ENCODE measurements around the gene RAP1B.
A peak's percentile ranks its signal among the peaks of the same experiment; 100 is the strongest.

The RAP1B gene

DNA sequence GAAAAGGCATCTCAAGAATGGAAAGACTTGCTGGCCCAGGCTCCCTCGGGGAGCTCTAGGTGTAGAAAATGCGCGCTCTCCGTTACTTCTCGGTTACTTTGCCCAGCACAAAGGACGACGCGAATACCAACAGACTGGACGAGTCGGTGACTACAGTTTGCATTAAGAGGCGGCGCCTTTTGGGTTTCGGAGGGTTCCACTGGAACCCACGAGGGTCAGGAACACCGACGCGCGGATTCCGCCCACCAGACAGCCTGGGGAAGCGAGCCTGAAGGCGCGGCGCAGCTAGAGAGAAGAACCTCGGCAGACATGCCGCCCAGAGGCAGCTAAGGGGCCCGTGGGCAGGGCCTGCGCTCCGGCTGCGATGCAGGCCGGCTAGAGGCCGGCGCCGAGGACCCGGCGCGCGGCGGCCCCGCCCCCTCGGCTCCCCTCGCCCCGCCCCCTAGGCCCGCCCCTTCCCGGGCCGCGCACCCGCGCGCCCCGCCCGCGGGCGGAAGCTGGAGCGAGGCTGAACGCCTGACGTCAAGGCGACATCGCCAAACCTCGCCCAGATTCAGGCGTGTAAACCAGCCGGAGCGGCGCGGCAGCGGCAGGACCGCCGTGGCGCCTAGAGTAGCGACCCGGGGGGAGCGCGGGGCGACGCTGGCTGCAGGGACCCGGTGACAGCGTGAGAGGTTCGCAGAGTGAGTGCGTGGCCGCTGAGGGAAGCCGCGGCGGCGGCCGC, at the start of gene RAP1B:
RAP1B (plus strand) TSS at position 530 of the 724 bp plus-strand sequence. CDS start 37,826 bp downstream, outside the sequence.
- peak; percentile 71 to 93 for DNase-seq

DNA sequence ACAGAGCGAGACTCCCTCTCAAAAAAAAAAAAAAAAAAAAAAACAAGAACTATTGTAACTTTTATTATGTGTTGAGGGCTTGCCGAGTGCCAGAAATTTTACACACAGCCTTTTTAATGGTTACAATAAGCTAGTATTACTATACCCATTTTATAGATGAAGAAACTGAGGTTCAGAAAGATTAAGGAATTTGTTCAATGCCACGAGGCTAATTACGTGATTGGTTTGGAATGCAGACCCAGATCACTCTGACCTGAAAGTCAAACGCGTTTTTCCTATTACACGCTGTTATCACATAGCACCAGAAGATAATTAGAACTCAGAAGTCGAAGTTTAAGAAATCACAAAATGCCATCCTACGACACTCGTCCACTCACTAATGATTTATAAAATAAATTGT, 48.9 kb upstream of the RAP1B start:
- DNase-seq = no peak

DNA sequence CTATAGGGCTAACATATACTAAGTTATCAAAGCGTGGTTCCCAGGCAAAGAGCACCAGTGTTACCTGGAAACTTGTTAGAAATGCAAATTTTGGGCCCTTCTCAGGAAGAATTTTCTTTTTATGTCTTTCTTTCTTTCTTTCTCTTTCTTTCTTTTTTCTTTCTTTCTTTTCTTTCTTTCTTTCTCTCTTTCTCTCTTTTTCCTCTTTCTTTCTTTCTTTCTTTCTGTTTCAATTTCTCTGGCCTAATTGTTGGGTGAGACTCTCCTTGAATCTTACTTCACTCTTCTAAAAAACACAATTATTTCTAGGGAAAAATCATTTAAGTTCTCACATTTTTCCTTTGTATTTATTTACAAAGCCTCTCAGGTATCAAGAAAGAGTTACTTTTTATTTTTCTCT, 46.5 kb upstream of the RAP1B start:
- no peak for DNase-seq

DNA sequence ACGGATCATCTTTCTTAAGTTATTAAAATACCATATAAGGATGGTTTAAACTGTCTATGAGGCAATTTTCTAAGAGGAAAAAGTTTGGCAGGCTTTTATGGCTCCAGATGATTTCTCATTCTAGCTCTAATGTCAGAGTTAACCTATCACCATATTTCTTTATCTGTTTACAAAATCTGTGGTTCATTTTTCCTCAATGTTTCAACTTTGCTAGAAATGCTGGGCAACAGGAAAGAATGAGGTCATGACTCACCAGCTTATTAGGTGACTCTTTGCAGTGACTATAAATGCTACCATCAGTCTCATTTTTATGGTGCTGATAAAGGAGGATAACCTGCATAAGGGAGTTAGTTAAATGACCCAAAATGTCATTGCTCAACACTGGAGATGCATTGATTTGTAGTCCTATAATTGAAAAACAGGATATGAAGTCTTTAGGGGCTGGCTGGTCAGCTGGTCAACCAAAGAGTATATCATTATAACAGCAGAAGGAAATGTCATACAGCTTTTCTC, 45.3 kb upstream of the RAP1B start:
- DNase-seq = no peak

DNA sequence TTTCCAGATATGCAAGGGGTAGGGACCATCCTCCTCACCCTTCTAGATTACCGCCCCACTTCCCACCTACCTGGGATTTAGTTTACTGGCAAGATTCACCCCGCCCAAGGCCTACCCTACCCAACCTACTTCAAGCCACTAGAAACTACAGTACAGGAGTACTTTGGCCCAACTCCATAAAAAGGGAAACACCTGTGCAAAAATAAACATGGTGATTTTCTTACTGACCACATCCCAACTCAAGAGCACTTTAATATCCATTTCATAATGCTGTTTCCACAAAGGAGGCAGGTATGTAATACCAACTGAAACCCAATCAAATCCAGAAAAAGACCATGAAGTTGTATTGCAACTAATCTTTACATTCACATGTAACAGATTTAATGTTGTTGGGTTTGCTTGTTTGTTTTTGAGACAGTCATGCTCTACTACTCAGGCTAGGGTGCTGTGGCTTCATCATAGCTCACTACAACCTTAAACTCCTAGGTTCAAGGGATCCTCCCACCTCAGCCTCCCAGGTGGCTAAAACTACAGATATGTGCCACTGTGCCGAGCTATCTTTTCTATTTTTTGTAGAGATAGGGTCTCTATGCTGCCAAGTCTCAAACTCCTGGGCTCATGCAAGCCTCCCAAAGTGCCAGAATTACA, 41.7 kb upstream of the RAP1B start:
- no peak for DNase-seq

DNA sequence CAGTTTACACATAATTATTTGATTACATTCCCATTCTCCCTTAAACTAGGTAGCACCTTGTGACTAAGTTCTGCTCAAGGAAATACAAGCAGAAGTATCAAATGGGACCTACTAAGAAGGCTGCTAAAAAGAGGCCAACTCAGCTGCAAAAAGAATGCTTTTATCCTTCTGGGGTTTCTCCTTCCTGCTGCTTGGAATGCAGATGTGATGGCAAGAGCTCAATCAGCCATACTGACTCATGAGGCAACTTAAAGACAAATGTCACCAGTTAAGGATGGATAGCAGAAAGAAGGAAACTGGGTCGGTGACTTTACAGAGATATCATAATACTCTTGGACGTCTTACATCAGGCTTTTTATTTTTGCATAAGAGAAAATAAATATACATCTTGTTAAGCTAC, 38.0 kb upstream of the RAP1B start:
- DNase-seq = no peak

DNA sequence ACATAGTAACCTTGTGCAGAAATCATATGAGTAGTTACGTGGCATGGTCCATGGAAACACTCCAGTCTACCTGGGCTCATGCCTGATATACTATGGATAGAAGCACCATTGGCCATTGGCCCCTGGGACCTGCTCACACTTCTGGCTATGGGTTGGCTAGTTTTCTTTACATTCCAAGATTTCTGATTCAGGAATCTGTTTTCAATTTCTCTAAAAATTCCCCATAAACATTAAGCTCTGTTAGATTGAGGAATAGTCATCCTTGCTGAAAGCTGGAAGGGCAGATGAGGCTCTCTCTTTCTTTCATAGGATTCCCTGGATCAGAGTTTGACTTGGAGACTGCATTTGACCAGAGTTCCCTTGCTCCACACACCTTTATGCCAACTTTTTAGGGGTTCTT, 37.3 kb upstream of the RAP1B start:
- no peak for DNase-seq

DNA sequence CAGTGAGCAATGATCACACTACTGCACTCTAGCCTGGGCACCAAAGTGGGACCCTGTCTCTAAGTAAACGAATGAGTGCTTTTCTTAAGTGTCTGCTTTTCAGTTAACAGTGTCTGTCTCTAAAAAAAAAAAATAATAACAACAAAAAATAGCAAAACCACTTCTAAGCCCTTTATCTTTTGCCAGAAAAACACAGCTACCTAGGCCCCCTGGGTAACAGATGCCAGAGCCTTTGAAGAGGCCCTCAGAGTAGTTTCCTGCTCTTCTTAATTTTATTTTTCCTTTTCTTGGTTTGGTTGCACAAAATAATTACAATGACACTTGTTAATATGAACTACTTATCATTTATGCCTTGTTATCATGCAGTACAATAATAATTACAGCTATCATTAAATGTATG, 32.8 kb upstream of the RAP1B start:
- DNase-seq = no peak

DNA sequence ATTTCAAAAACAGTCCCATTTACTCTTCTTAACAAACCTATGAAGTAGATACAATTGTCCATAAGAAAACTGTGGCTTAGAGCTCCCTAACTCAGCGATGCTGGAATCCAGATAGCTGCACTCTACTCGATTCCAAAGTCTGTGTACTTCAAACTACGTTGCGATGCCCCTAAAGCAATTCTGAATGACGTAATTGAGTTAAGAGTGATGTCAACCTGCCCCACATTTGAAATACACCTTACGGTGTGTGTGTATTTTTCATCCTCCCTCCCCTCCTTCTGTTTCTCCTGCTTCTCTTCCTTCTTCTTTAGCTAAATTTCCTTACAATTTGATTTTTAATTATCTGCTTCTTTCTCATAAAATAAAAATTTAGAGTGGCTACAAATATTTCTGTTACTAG, 31.9 kb upstream of the RAP1B start:
- DNase-seq = no peak

DNA sequence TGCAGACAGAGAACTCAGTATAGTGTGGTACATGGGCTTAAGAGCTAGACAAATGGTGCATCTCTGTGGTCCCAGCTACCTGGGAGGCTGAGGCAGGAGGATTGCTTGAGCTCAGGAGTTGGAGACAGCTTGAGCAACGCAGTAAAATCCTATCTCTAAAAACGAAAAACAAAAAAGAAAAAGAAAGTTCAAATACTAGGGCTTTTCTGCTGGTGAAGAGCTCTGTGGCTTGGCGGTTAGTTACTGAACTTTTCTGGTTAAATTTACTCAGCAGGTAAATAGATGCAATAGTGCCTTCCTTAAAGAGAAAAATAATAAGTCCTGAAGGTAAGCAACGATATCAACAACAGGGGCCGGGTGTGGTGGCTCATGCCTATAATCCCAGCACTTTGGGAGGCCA, 31.4 kb upstream of the RAP1B start:
- DNase-seq = no peak

DNA sequence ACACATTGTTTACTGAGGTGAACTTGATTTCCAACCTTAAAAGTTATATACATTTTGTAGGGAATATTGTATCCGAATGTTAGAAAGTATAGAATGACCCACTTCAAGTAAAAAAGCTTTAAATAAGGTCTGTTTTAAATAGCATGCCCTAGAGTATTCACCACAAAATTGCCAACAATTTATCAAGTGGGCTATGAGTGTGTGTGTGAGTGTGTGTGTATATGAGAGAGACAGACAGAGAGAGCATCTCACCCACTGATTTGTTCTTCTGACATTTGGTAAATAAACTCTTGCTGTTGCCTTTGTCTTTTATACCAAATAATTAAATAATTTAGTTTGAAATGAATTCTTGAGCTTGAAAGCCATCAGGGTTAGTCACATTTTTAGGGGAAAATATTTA, 29.8 kb upstream of the RAP1B start:
- DNase-seq = no peak

DNA sequence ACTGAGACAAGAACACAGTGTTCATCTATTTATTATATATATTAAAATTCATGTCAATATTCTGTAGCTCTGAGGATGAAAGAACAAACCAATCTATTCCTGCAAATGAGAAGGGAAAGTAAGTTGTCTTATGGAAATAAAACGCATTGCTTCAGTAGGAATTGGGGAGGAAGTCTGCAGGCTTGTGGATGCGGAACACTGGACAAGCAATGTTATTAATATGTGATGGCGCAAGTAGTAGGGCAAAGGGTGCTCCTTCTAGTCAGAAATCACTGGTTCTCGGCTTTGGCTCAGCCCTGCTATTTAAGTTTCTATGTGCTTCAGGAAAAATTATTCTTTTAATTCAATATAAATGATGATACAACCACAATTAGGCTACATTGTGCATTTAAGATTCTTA, 28.8 kb upstream of the RAP1B start:
- DNase-seq = no peak

DNA sequence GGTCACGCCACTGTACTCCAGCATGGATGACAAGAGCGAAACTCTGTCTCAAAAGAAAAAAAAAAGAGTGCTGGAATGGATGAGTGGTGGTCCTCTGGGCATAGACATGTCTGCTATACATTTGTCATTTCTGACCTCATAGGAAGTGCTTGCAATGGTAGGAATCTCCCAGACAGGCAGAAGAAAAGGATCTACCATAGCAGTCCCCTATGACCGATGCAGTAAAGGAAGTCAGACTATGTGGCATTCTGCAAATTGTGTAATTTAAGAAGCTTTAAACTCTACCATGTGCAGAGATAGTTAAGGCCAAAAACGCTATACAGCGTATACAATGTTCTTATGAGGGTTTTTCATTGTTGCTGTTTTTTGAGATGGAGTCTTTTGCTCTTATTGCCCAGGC, 24.7 kb upstream of the RAP1B start:
- no peak for DNase-seq

DNA sequence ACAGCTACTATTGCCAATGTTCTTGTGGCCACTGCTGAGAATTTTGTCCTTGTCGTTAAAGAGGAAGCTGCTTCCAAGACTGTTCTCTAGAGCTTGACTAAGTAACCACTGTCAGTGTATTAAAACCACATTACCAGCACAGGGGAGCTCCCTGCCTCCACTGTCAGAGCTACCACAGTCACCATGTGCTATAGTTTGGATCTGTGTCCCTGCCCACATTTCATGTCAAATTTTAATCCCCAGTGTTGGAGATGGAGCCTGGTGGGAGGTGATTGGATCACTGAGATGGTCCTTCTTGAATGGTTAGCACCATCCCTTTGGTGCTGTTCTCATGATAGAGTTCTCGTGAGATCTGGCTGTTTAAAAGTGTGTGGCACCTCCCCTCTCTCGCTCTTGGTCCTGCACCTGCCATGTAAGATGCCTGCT, 23.2 kb upstream of the RAP1B start:
- DNase-seq = no peak

DNA sequence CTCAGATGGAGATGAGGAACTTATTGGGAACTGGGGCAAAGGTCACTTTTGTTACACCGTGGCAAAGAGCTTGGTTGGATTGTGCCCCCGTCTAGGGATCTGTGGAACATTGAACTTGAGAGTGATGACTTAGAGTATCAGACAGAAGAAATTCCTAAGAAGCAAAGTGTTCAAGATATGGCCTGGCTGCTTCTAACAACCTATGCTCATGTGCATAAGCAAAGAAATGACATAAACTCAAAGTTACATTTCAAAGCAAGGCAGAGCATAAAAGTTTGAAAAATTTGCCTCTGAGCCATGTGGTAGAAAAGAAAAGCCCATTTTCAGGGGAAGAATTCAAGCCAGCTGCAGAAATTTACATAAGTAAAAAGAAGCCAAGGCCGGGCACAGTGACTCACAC, 21.5 kb upstream of the RAP1B start:
- DNase-seq = no peak

DNA sequence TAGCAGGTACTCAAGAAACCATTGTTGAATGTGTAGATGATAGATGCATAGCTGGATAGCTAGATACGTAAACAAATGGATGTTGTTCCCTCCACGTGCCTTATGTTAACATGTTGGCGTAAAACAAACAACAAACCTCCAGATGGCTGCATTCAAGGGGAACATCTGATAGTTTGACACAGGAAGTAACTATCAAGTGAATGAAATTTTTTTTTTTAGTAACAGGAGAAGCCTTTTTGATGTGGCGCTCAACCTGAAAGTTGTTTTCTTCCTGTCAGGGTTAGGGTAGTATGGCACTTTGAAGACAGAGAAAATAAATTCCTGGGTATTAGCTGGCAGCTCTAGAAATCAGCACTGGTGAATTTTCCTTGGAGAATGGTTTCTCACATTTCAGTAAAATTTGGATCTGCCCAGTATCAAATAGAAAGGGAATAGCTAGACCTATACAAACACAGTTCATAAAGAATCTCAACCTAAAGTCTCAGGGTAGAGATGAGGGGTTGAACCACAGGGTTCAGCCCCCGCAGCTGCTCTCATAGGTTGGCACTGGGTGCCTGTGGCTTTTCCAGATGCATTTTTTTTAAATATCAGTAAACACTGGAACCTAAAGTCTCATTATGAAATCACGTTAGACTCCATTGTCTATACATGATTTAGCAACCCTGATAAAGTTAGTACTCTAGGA, 18.8 kb upstream of the RAP1B start:
- no peak for DNase-seq

DNA sequence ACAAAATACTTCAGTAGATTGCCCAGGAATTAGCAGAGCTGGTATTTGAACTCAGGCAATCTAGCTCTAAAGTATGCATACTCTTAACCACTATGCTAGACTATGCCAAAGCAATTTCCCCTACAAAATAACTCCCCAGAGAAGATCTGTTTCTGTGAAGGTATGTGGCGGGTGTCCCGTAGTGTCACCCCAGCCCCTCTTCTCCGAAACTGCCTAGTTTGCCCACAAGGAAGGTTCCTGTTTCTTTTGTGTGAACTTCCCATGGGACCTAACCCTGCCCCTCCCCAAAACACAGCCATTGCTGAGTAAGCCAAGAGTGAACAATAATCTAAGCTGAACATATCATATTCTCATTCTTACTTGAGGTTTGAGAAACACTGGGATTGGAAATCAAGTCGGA, 15.5 kb upstream of the RAP1B start:
- no peak for DNase-seq

DNA sequence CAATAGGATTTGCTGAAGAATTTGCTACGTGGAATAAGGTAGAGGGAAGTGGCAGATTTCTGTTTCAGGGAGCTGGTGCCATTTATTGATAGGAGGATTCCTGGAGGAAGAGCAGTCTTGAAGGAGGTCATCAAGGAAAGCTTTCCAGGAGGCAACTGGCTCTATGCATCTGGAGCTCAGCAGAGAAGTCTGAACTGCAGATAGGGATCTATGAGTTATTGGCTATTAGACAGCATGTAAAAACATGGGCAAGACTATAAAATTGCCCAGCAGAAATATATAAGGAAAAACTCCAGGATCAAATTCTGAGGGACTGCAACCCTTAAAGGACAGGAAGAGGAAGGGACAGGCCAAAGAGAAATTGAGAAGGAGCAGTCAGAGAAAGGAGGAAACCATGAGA, 8.9 kb upstream of the RAP1B start:
- DNase-seq = no peak

DNA sequence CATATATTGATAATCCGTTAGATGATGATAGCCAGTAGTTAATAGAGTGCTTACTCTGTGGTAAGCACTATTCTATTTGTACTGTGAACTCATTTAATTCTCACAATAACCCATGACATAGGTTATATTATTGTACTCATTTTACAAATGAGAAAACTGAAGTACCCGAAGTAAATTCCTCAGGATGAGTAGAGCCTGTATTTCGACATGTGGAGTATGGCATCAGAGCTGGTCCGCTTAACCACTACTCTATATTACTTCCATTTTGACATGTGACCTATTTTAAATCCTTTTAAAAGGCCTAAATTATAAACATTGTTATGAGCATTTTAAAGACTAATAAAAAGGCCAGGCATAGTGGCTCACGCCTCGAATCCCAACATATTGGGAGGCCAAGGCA, 8.0 kb upstream of the RAP1B start:
- DNase-seq = no peak

DNA sequence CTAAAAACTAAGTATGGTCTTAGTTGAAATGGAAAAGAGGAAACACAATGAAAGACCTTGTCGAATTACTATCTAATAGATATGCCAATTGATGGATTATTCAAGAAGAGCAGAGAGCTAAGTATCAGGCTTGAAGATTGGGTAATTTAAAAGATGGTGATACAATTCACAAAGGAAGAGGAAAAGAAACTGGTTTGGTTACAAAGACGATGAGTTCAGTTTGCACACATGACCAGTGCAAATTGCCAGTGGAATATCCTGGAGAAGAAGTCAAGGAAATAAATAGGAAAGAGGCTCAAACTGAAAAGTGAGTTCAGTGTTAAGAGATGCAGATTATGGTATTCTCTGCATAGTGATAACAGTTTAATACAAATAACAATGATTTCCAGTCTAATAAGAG, 2.5 kb upstream of the RAP1B start:
- DNase-seq = no peak

DNA sequence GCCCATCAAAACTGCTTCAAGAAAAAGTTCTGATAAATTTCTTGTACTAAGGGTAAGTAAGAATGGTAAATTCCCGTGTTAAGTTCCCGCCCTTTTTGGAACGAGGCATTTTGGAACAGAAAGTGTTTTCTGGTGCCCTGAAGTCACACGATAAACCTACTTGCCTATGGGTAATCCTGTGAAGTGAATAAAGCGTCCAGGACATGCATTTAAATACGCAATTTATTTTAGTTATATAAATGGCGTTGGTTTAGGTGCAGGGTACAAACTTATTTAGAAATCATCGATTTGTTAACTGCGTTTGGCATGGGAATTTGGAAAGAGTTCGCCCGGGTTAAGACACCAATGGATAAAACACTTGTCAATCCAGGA, 715 bp upstream of the RAP1B start:
- DNase-seq = no peak

DNA sequence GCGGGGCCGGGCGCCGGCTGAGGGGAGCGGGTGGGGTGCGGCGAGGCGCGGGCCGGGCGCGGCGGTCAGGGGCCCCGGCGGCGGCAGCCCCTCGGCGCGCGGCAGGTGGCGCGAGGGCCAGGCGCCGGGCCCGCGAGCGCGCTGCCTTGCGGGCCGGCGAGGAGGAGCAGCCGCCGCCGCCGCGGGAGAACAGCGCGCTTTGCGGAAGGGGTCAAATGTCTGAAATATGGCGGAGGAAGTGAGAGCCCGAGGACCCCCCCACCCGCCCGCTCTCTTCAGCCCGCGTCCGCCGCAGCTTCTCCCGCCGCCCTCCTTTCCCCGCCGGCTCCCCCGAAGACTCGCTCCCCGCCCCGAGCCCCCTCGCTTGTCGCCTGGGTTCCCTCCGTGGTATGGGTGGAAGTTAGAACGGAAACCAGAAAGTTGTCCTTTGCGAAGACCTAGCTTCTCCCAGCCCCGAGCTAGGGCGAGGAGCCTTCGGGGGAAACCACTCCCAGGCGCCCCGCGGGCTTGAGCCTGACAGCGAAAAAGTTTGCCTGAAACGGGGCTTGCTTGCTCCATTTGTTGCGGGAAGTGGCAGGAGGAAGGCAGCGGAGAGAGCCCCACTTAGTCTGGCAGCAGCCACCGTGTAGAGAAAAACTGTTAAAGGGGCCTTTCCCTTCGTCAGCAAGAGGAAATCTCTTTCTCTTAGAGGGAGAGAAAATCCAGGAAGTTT, 551 bp downstream of the RAP1B start:
- DNase-seq = peak in 1 of 2 experiments; percentile 73

DNA sequence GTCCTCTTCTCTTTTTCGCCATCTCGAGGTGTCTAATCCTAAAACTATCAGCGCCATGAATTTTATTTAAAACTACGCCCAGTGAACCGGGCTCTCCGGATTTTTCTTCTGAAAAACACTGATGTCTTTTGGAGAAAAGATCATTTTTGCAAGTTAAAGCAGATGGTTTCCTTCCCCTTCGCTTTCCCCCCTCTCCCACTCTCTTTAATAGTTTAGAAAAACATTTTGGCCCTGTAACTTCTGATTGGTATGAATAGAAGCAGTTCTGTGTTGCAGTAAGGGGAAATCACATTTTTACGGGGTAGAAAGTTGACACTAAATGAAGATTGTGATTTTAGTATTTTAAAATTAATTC, 1.1 kb downstream of the RAP1B start:
- no peak for DNase-seq

DNA sequence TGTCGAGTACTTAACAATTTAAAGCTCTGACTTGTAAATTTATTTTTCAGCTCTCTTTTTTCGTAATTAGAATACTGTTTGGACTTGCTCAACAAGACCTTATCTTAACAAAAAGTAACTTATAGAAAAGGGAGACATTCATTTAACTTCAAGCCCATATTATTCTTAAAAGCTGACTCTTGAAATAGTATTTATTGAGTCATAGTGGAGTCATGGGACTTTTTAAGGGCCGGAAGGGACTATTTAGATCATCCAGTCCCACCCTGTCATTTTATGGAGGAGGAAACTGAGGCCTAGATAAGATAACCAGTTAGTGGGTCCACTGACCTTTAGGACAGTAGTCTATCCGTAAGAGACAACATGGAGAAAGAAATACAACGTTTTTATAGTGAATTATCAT, 1.5 kb downstream of the RAP1B start:
- no peak for DNase-seq
